ENCODE results near the gene PI16.
"Not testable (repeated sequence)": the region's sequence is repeated elsewhere in the genome, so short reads cannot be mapped to it uniquely, and the experiment has no call there.

Gene PI16

DNA sequence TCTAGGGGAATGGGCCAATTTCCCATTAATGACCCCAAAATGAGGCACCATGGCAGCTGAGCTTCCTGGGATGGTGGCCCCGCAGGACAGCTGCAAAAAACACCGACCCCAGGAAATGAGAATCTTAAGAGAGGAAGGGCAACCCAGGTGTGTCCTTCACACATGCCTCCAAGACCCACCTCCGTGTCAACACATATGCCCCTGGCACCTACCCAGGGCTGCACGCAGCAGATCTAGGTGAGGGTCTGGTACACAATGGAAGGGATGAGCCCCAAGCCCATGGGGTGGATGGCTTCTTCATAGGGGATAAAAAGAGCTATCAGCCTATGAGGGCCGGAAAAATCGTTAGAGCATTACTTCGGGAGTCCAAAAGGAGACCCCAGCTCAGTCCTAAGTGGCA, 22.0 kb downstream of the PI16 start:
- no peak for DNase-seq

- no peak for DNase-seq
Observed at GRCh38 chr6:36976931-36977330, 22.4 kb downstream of the PI16 start.

DNA sequence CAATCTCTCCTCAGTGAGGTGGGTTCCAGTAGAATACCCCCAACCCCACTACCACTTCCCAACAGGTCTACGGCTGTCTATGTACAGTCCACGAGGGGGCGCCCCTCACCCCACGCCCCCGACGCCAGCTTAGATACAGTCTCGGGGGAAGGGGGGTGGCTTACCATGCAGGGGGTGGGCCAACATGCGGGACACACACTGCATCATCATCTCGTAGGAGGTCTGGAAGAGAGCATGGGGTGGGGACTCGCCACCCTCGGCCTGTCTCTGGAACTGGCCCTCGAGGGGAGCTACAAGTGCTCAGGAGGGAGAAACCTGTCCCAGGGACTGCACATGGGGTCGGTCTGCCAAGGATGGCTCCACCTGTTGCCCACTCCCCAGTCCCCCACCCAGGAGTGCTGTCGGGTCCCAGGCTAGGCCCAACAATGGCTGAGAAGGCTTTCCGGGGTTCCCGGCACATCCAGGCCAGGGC, 23.0 kb downstream of the PI16 start:
- no peak for DNase-seq

DNA sequence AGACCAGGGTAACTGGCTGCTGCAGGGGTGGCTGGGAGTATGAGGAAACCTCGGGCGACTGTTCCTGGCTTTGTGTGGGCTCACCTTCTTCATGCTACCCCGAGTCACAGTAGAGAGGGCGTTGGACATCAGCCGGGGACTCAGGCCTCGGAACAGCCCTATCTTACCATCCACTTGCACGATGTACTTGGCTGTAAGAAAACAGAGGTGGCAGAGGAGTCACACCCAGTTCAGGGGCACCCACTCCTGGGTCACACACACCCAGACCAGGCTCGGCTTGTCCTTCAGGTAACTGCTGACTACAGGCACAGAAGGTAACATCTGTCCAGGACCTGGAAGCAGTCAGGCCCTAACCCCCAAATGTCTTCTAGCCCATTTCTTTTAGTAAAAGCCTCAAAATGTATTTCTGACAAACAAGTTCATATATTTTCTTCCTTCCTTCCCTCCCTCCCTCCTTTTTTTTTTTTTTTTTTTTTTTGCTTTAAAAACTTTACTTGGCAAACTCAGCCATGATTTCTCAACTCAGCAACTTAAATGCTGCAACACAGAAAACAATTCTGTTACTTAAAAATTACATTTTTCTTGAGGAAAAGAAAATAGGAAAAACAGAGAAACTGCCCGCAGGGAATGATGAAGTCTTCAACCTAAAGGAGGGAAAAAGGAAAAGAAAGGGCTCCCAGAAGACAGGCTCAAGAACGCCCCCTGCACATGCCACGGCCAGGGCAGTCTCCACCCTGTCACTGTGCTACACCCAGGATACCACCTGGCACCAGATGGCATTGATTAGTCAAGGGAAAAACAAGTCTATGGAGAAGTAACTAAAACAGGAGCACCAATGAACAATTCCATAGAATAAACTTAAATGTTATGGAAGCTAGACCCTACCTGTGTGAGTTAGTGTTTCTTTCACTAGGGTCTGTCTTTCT, 24.1 kb downstream of the PI16 start:
- DNase-seq: no peak

- DNase-seq: peak; percentile 54
Observed at GRCh38 chr6:36979347-36979742, 24.8 kb downstream of the PI16 start.

DNA sequence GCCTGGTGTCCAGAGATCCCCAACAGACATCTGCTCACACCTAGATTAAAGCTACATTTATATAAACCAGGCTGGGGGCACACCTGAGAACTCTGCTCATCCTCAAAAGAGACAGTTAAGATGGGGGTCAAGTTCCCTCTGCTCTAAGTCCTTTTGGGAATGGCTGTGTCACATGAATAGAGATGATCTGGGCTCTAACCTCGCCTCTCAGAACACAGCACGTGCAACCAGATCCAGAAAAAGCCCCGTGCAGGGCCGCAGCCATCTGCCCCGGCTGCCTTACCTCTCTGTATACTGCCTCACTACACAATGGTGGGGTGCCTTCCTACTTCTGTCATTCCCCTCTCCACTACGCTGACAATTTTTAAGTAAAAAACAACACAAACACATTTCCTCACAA, 25.6 kb downstream of the PI16 start:
- no peak for DNase-seq

DNA sequence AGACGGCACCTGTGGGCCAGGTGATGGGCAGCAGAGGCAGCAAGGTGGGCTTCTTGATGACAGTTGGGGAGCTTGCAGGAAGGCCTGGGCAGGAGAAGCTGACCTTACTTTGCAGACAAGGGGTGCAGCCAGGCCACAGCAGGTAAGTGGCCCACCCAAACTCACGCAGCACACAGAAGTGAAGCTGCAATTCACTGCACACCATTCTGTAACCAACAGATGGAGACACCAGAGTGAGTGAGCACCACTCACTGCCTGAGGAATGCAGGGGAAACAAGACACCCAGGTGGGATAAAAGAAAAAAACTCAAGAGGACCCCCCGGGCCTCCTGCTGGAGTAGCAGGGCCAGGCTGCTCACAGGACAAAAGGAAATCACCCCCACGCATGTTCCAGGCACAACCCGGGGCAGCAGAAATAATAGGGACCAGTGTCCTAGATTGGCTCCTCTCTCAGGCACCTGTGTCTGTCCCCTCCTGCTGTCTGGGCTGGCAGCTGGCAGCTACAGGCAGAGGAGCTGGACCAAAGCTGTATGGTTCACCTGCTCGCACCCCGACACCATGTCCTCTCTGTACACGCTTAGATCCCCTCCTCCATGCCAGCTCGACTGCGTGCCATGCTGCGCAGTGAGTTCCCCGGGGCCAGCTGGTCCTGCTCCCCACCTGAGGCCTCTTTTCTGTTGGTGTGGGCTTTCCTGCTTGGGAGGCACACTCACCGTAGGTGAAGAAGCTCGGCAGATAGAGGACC, 26.5 kb downstream of the PI16 start:
- no peak for DNase-seq

GRCh38 chr6:36983538-36983937, 29.0 kb downstream of the PI16 start:
- DNase-seq: no peak

- peak; percentile 79 for DNase-seq
Observed at GRCh38 chr6:36984581-36985416, 30.3 kb downstream of the PI16 start.

- peak; percentile 57 for DNase-seq
Observed at GRCh38 chr6:36985417-36985807, 30.9 kb downstream of the PI16 start.

DNA sequence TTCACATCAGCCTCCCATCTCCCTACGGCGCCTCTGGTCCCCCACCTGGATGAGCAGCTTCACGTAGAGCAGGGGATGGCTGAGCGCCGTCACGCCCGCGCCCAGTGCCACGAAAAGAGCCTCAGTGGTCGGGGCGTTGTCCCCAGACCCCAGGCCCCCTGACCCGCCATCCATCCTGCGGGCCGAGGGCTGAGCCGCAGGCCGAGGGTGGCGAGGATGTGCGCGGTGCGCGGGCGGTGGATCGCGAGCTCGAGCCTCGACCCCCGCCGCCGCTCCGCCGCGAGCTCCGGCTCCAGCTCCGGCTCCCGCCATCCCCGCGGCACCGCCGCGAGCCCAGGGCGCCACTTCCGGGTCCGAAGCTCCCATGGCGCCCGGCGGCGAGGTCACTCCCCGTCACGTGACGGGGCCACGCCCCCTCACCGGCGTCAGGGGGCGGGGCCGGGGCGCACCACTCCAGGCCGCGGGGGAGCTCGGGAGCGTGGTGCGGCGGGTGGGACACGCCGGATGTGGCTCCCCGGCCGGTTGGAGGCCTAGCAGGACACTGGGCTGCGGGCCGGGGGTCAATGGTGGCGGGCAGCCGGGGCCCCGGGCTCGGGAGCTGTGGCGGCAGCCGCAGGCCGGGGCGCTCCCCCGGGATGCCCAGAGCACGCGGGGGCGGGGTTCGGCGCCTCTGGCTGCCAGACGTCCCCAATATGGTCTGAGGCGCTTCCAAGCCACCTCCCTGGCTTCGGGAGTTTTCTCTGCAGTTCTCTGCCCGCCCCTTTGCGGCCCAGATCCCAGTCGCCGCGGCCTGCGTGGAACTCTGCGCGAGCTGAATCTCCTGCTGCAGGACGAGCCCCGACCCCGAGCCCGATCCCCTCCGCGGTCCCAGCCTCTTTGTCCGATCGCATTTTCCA, 31.5 kb downstream of the PI16 start, which contains the start of gene MTCH1:
Gene MTCH1, minus strand, starts transcription at position 389 of the 896 bp plus-strand sequence. Its CDS starts 23 bp downstream, at position 366.
- DNase-seq: peak; percentile 97

DNA sequence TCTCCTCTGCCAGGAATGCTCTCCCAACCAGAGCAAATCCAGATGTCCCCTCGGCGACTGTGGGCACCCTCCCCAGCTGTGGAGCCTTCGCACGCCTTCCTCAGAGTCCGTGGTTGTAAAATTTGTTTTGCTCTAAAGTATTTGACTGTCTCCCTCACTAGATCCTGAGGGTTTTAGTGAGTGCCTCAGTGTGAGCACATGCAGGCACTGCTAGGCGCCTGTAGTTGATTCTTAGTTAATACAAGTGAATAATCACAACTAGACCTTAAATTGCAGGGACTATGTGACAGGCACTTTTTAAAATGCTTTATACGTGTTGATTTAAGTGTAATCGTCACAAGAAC, 32.1 kb downstream of the PI16 start:
- DNase-seq: no peak

- DNase-seq: no peak
Observed at GRCh38 chr6:36989264-36989663, 34.7 kb downstream of the PI16 start.

GRCh38 chr6:36990401-36990800, 35.9 kb downstream of the PI16 start:
- DNase-seq: not testable (repeated sequence)

GRCh38 chr6:36997811-36998722, 43.5 kb downstream of the PI16 start:
- peak; percentile 41 for DNase-seq

DNA sequence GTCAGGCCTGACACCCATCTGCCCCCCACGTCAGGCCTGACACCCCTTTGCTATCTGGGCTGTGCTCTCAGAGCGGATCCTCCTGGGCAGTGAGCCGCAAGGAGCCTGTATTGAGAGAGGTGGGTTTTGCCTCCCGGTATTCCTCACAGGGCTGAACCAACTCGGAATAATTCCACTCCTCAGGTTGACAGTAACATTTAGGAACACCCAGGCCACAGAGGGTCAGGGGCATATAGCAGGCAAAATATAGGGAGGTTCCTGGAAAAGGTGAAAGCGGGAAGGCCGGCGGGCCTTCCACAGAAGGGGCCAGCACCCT, 44.1 kb downstream of the PI16 start:
- DNase-seq: no peak

- DNase-seq: peak; percentile 33
Observed at GRCh38 chr6:36999061-36999750, 44.7 kb downstream of the PI16 start.

GRCh38 chr6:36999751-37000125, 45.2 kb downstream of the PI16 start:
- no peak for DNase-seq

GRCh38 chr6:37004044-37004980, 49.8 kb downstream of the PI16 start:
- DNase-seq: peak; percentile 77

All from eye (tissue), 1 donor.